Sigmoid colon (tissue), 7 donors: ENCODE measurements around the gene CDC42EP4. TPM values are rescaled to one million over a fixed set of nuclear protein-coding genes. Genes with fewer than 3 reads are reported as not detected.
A peak's percentile ranks its signal among the peaks of the same experiment; 100 is the strongest.

ENCODE experiments used
- DNase-seq: peaks from one replicate; pipeline ENCODE4 v3.0.0-alpha.2; 2019
- H3K27ac ChIP-seq, 4 donors: fragments of 200-600 bp; sonication (generic); one replicate each; pipeline ENCODE4 v1.5.1; 2016 to 2019; ENCODE audit warnings: mild to moderate bottlenecking in 1 of 4
- H3K27me3 ChIP-seq, 3 donors: fragments of 200-600 bp; sonication (generic); one replicate each; pipeline ENCODE4 v1.5.1; 2019; ENCODE audit warnings: mild to moderate bottlenecking in 1 of 3
- H3K36me3 ChIP-seq, 4 donors: fragments of 200-600 bp; sonication (generic); one replicate each; pipeline ENCODE4 v1.5.1; 2016 to 2019
- H3K4me1 ChIP-seq, 4 donors: fragments of 200-600 bp; sonication (generic); one replicate each; pipeline ENCODE4 v1.5.1; 2017 to 2019
- H3K4me3 ChIP-seq, 4 donors: fragments of 200-600 bp; sonication (generic); one replicate each; pipeline ENCODE4 v1.5.1; 2017 to 2019; ENCODE audit warnings: mild to moderate bottlenecking in 2 of 4, moderate library complexity in 1 of 4
- H3K9me3 ChIP-seq, 4 donors: fragments of 200-600 bp in 3 of 4; sonication (generic) in 3 of 4; one replicate each; pipeline versions ENCODE4 v1.5.1 to v1.6.1; 2013 to 2019
- EP300 ChIP-seq, 4 donors: sonication (generic); formaldehyde crosslinking; IDR thresholded peaks; one replicate each; pipeline ENCODE4 v1.6.1; 2017; ENCODE audit warnings: antibody characterized with exemption in 4 of 4
- POLR2A ChIP-seq, 2 donors: fragments of 450-650 bp; IDR thresholded peaks; one replicate each; pipeline ENCODE4 v1.6.1; 2016; ENCODE audit warnings: antibody characterized with exemption in 2 of 2, mild to moderate bottlenecking in 2 of 2, moderate library complexity in 2 of 2
- POLR2AphosphoS5 ChIP-seq, 4 donors: sonication (generic); formaldehyde crosslinking; IDR thresholded peaks; one replicate each; pipeline ENCODE4 v1.6.1; 2017; ENCODE audit warnings: antibody characterized with exemption in 4 of 4
- WGBS, 2 donors: extraction: QIAGEN DNeasy Blood & Tissue Kit; methylation state at CpG; one replicate each; pipeline ENCODE4 v1.1.7; 2013; 5-methylcytosine and 5-hydroxymethylcytosine counted together
- intact Hi-C: fragments of 100-400 bp; cut with DNase I; formaldehyde crosslinking; loops from one replicate; pipeline ENCODE4 v1.15.1; 2023
- polyA plus RNA-seq, 3 donors: library from polyadenylated mRNA; stranded (reverse); fragments of 200-250 nt; gene quantifications; one replicate each; pipeline ENCODE4 v1.2.3, GENCODE V29; 2013
- total RNA-seq, 4 donors: library from RNA; depleted of rRNA; stranded (reverse); fragments of >200 nt; gene quantifications; one replicate each; pipeline ENCODE4 v1.1.0, GENCODE V29; 2016
- TF ChIP-seq, protein P1 (sequence below), 4 experiments: fragments of 450-650 bp in 3 of 4; fragments of 200-600 bp in 1 of 4; IDR thresholded peaks; one replicate each; pipeline ENCODE4 v1.5.1; 2016 to 2019; ENCODE audit warnings: antibody characterized with exemption in 4 of 4, mild to moderate bottlenecking in 3 of 4, moderate library complexity in 2 of 4
- donor health status: healthy with polysubstance abuse.
- donor health status: Bipolar disorder and iron deficiency.
- donor health status: healthy.

The CDC42EP4 gene, protein sequence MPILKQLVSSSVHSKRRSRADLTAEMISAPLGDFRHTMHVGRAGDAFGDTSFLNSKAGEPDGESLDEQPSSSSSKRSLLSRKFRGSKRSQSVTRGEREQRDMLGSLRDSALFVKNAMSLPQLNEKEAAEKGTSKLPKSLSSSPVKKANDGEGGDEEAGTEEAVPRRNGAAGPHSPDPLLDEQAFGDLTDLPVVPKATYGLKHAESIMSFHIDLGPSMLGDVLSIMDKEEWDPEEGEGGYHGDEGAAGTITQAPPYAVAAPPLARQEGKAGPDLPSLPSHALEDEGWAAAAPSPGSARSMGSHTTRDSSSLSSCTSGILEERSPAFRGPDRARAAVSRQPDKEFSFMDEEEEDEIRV
- total RNA-seq = 10 to 100 TPM; 68.1 to 87.6 (median 76.0) TPM
- 10 to 100 TPM; 44.0 to 57.3 (median 46.2) TPM for polyA plus RNA-seq

DNA sequence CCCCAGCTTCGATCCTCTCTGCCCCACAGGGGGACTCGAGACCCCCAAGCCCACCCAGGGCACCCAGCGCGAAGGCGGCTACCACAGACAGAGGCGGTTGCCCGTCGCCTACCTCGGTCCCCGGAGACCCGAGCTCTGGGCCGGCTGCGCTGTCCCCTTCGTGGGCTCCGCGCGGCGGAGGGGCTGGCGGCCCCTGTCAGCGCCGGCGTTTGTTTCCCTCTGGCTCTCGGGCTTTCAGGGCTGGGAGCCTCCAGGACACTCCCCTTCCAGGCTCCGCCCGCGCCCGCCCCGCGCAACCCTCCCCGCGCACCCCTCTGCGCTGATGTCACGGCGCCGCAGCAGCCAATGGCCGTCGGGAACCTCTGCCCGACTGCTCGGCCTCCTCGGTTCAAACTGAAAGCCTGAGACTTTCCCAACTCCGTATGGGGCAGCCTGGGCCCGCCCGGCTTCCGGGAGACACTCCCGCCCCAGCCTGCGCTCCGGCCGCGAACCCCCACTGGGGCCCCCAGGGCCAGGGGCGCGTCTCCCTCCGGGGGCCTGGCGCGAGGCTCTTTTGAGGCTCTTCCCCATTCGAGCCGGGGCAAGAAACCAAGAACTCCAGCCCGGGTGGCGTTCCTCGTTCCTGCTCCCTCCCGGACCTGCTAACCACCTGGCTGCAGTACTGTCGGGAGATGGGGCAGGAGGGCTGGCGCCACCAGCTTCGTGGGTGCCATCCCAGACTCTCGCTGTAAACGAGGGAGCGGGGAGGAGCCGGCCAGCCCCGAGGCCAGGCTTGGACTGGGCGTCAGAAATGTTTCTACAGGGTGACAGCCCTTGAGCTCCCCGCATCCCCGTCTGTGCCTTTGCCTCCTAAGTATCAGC, at the start of gene CDC42EP4:
TSS of gene CDC42EP4 (minus strand) at position 221 of the 861 bp plus-strand sequence. CDS start 25,501 bp downstream, outside the sequence.
- no peaks in the 10 kb centered on the region for H3K9me3 ChIP-seq
- peak within 1 kb of the TSS; percentile 99 to 100 (median 100) for H3K27ac ChIP-seq
- WGBS, 2 donors = 1 to 2% methylated on average over 71 of the region's 71 CpGs
- no peaks in the 10 kb centered on the region for H3K27me3 ChIP-seq
- H3K4me1 ChIP-seq = peaks cover 0 to 43% (median 41%) of the 10 kb centered on the region in 4 donors
- intact Hi-C loops = loop anchor here (1.0 to 5.0 kb wide), 5 partner anchors 26 to 55 kb away; no protein-coding TSS in a partner anchor
- no peaks in the 10 kb centered on the region for H3K36me3 ChIP-seq
- TF ChIP-seq, protein P1, sequence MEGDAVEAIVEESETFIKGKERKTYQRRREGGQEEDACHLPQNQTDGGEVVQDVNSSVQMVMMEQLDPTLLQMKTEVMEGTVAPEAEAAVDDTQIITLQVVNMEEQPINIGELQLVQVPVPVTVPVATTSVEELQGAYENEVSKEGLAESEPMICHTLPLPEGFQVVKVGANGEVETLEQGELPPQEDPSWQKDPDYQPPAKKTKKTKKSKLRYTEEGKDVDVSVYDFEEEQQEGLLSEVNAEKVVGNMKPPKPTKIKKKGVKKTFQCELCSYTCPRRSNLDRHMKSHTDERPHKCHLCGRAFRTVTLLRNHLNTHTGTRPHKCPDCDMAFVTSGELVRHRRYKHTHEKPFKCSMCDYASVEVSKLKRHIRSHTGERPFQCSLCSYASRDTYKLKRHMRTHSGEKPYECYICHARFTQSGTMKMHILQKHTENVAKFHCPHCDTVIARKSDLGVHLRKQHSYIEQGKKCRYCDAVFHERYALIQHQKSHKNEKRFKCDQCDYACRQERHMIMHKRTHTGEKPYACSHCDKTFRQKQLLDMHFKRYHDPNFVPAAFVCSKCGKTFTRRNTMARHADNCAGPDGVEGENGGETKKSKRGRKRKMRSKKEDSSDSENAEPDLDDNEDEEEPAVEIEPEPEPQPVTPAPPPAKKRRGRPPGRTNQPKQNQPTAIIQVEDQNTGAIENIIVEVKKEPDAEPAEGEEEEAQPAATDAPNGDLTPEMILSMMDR (IDR thresholded peaks at IDR 0.05) = no peak
- TF ChIP-seq EP300 (IDR thresholded peaks at IDR 0.05) (peak in 1 of 4 donors; percentile 43), POLR2AphosphoS5 (IDR thresholded peaks at IDR 0.05) (peak; percentile 97 to 99 (median 99)), POLR2A (IDR thresholded peaks at IDR 0.05) (peak; percentile 97 to 98)
- peak within 1 kb of the TSS; percentile 91 to 100 (median 100) for H3K4me3 ChIP-seq
- peak; percentile 99 for DNase-seq

DNA sequence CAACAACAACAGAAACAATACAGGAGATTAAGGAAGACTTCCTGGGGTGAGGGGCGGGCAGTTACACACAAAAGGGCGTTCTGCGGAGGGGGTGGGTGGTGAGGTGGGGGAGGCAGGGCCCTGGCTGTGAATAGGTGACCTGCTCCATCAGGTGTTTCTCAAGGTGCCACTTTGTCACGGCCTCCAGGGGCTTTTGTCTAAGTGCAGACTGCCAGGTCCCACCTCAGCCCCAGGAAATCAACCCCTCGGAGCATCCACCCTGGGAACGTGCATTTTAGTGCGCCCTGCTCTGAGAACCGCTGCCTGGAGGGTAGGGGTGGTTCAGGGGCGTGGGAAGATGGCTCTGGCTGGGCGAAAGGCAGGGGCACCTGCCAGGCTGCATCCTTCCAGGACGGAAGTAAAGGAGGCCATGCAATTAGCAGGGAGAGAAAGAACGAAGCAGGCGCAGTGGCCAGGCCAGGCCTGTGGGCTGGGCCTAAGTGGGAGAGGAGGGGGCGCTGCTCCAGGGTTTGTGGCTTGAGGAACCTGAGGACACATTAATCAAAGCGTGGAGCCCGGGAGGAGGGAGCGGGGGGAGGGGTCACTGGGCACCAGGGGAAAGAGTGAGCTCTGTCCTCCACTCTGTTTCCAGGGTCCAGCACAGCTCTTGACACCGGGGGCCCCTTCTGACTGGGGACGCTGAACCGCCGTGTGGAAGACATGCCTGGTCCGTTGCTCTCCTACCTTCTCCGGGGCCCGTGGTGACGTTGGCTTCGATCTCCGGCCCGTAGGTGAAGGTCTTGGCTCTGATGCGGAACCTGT, 49.4 kb upstream of the CDC42EP4 start:
- no peaks in the 10 kb centered on the region for H3K9me3 ChIP-seq
- no peak overlapping the region for H3K27ac ChIP-seq
- intact Hi-C loops = no loop called here
- peaks cover 0 to 57% (median 41%) of the 10 kb centered on the region in 4 donors for H3K4me1 ChIP-seq
- no peak overlapping the region for H3K4me3 ChIP-seq
- DNase-seq = no peak
- TF ChIP-seq POLR2AphosphoS5 (IDR thresholded peaks at IDR 0.05) (no peak), POLR2A (IDR thresholded peaks at IDR 0.05) (no peak), EP300 (IDR thresholded peaks at IDR 0.05) (no peak)
- TF ChIP-seq, protein P1 (IDR thresholded peaks at IDR 0.05) = no peak
- no peaks in the 10 kb centered on the region for H3K27me3 ChIP-seq
- no peaks in the 10 kb centered on the region for H3K36me3 ChIP-seq
- 87 to 90% methylated on average over 29 of the region's 29 CpGs for WGBS, 2 donors

DNA sequence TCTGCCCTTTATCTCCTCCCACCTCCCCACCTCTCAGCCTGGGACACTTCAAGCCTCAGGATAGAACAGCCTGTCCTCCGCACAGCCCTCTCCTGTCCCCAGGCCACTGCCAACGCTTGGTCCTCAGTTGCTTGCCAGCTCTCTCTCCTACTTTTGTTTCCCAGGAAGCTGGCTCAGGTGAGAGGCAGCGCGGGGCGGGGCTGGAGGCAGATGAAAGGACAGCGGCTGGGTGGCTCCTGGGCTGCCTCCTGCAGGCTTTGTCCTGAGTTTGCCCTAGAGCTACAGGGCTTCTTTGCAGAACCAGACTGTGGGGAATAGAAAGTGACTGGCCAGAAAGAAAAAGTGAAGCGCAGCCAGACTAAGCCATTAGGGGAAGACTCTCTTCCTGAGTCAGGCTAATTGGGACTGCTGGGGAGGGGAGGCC, 48.2 kb upstream of the CDC42EP4 start:
- Histone ChIP-seq H3K27ac (peak overlapping the region in 3 of 4 donors; percentile 86 to 87 (median 87)), H3K9me3 (no peaks in the 10 kb centered on the region), H3K4me3 (no peak overlapping the region), H3K4me1 (peaks cover 0 to 55% (median 48%) of the 10 kb centered on the region in 4 donors), H3K27me3 (no peaks in the 10 kb centered on the region), H3K36me3 (no peaks in the 10 kb centered on the region)
- intact Hi-C loops = no loop called here
- WGBS, 2 donors = 17 to 65% methylated on average over 7 of the region's 7 CpGs
- TF ChIP-seq POLR2A (IDR thresholded peaks at IDR 0.05) = no peak
- peak in 1 of 4 donors; percentile 11 for TF ChIP-seq POLR2AphosphoS5 (IDR thresholded peaks at IDR 0.05)
- no peak for DNase-seq

DNA sequence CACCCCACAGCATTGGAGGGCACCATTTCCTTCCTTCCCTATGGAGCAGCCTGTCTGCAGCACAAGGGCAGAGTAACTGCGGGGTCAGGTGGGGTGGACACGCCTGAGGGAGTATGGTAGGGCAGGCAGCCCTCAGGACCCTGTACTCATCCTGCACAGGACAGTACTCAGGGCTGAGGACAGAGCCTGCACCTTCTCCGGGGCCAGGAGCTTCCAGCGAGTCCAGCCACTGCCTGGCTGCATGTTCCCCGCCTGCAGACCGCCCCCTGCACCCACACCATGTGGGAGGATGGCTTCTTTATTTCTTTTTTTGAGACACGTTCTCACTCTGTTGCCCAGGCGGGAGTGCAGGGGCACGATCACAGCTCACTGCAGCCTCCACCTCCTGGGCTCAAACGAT, 47.6 kb upstream of the CDC42EP4 start:
- TF ChIP-seq, protein P1 (IDR thresholded peaks at IDR 0.05) = no peak
- TF ChIP-seq POLR2AphosphoS5 (IDR thresholded peaks at IDR 0.05) (no peak), POLR2A (IDR thresholded peaks at IDR 0.05) (no peak)
- no peaks in the 10 kb centered on the region for H3K36me3 ChIP-seq
- no peak overlapping the region for H3K4me3 ChIP-seq
- H3K27me3 ChIP-seq = no peaks in the 10 kb centered on the region
- H3K9me3 ChIP-seq = no peaks in the 10 kb centered on the region
- intact Hi-C loops = no loop called here
- DNase-seq = no peak
- H3K27ac ChIP-seq = peak overlapping the region in 3 of 4 donors; percentile 86 to 87 (median 87)
- H3K4me1 ChIP-seq = peaks cover 0 to 55% (median 48%) of the 10 kb centered on the region in 4 donors
- 82 to 85% methylated on average over 10 of the region's 10 CpGs for WGBS, 2 donors
